NCI-H82 treated with DMSO at 0.1 percent for 48 hours (cell line): ENCODE data around the gene ECSCR.
"Not testable (repeated sequence)": the region's sequence is repeated elsewhere in the genome, so short reads cannot be mapped to it uniquely, and the experiment has no call there.

Experiments
- DNase-seq: peaks from one replicate; lab custom pipeline; 2025; ENCODE audit not compliant: unreplicated experiment; lab: John Stamatoyannopoulos, UW

The ECSCR gene

GRCh38 chr5:139446956-139447779 lies 15.4 kb downstream of the ECSCR start:
- no peak for DNase-seq

GRCh38 chr5:139445325-139446170 lies 17.0 kb downstream of the ECSCR start:
- no peak for DNase-seq

GRCh38 chr5:139443831-139444453 lies 18.6 kb downstream of the ECSCR start:
- DNase-seq: no peak

- not testable (repeated sequence) for DNase-seq
Measured at GRCh38 chr5:139440416-139440815, 22.1 kb downstream of the ECSCR start.

GRCh38 chr5:139439013-139439903 lies 23.3 kb downstream of the ECSCR start, which contains the start of gene DNAJC18:
TSS of gene DNAJC18 (minus strand) at chr5:139439525. CDS start at chr5:139439445, 80 bp downstream.
- peak; percentile 68 for DNase-seq

DNA sequence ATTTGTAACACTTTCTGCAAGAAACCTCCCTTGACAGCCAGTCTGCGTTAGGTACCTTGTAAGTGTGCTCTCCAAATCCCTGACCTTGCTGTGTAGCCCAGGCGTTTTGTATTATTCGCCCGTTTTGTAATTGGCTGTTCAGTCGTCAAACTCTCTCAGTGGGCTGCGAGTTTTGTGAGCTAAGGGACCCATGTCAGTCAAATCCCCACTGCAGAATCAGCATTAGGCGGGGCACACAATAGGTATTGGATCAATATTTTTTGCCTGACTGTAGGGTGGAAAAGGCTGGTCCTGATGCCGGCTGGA lies 23.9 kb downstream of the ECSCR start:
- DNase-seq: no peak

DNA sequence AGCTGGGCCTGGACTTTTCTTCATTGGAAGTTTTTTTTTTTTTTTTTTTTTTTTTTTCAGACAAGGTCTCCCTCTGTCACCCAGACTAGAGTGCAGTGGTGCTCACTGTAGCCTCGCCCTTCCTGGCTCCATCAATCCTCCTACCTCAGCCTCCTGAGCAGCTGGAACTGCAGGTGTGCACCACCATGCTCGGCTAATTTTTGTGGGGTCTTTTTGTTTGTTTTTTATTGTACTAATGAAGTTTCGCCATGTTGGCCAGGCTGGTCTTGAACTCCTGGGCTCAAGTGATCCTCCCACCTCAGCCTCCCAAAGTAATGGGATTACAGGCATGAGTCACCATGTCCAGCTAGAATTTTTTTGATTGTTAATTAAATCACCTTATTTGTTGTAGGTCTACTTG lies 26.9 kb downstream of the ECSCR start:
- no peak for DNase-seq

GRCh38 chr5:139431706-139432105 lies 30.8 kb downstream of the ECSCR start:
- no peak for DNase-seq

GRCh38 chr5:139430015-139430414 lies 32.5 kb downstream of the ECSCR start:
- no peak for DNase-seq

DNA sequence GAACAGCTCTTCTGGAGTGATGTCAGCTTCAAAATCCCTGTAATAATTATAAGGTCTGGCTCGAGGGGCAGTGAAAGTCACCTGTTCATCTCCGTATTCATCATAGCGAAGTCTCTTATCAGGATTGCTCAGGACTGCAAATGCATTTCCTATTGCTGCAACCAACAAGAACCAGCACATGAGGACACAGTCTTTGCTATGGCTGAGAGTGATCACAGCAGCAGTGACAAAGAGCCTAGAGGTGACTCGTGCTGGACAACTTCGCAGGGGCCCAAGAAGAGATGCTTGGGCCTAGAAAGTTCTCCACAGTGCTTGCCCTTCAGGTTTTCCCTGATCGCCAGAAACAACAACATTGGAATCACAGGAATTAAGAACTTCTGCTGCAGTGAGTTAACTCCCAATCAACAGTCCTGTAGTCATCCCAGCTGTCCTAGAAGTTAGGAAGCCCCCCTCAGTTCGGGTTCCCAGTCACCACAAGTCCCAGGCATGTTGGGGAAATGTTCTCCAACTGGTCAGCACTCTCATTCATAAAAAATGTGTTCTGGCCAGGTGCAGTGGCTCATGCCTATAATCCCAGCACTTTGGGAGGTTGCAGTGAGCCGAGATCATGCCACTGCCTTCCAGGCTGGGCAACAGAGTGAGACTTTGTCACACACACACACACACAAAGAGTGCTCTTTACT lies 36.2 kb downstream of the ECSCR start:
- no peak for DNase-seq

DNA sequence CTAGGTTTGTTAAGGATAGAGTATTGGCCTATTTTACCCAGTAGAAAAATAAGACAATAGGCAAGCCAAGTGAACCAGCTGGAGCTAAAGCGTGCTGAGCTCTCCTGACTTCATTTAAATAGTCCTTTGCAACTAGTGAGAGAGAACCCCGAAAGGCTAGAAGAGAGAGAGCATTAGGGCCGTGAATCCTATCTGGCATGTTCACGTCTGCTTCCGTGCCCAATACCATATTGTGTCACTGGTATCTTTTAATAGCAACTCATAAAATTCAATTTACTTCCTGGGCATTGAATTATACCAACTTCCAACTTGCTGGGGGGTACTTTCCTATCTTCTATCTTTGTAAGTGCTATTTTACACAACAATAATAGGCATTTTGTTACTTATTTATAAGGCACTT lies 37.0 kb downstream of the ECSCR start:
- no peak for DNase-seq

- peak; percentile 35 for DNase-seq
Measured at GRCh38 chr5:139422307-139422893, 40.1 kb downstream of the ECSCR start.

DNA sequence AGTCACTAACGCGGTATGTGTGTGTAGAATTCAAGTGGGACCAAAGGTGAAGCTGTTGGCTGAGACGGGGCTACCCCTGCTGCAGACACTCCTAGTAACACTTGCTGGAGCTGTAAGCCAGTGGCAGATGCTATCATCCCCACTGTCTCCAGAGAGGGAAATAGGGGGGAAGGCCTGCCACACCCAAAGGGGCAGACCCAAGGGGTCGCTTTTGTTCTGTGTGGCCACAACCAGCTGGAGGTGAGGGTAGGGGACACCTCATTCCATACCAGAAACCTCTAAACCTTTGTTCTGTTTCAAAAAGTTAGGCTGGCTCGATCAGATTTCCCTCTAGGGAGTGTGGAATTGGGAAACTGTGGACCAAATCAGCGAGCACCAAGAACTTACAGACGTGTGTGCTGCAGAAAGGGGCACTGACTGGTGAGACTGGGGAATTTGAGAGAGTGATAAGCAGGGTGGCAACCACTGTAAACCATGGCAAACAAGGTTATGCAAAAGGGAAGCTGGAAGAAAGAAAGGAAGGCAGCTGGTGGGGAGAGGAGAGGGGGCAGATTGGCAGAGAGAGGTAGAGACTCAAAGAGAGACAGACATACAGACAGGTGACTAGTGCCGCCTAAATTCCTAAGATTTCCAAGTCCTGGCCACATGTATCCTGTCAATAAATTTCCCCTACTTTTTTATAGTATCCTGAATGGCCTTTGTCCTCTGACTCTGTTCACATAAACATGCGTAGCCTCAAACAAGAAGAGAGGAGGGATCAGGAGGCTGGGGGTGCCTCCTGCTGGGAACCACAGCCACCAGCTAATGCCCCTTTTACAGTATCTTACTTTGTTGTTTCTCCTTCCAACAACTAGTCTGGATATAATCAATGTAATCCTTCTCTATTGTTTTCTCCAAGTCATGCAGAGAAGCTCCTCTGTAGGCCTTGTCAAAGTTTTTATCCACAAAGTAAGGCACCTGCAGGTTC lies 43.0 kb downstream of the ECSCR start:
- no peak for DNase-seq

GRCh38 chr5:139418793-139419192 lies 43.8 kb downstream of the ECSCR start:
- DNase-seq: no peak

GRCh38 chr5:139417214-139417613 lies 45.3 kb downstream of the ECSCR start:
- no peak for DNase-seq

DNA sequence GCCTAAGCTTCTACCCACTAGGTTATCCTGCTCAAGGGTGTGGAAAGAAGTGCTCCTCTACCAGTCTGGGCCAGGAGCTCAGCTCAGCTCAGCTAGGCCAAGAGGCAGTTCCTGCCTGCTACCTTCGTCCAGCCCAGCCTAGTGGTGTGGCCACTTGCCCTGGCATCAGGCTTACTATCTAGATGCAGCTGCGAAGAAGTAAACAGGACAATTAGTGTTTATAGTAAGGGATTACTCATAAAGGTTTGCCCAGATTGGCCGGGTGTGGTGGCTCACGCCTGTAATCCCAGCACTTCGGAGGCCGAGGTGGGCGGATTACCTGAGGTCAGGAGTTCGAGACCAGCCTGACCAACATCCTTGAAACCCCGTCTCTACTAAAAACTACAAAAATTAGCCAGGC lies 45.9 kb downstream of the ECSCR start:
- DNase-seq: no peak

DNA sequence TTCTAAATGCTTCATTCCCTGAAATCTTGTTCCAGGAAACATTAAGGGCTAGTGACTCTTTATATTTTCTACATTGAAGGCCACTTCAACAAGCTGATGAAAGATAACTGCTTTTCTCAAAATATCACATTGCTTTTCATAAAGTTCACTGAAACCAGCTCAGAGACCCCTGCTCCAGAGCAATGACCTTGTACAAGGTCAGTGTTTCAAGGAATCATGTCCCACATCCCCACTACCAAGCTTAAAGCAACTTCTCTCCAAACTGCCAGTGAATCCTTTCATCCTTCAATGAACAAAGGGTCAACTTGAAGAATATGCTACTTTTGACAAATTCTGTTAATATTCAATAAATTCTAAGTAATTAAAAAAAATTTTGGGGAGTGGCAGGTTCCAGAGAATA lies 46.7 kb downstream of the ECSCR start:
- no peak for DNase-seq

- no peak for DNase-seq
Measured at GRCh38 chr5:139415221-139415861, 47.2 kb downstream of the ECSCR start.
